Aorta (tissue), 5 donors: ENCODE data around the gene IRF5. TPM values are rescaled to one million over a fixed set of nuclear protein-coding genes. Genes with fewer than 3 reads are reported as not detected.

Source experiments
- ATAC-seq: fragments of 200-7000 bp; cut with Tn5 transposase; one replicate; pipeline ENCODE4 v1.9.1; 2022; ENCODE audit warnings: moderate library complexity; ENCODE audit not compliant: low FRiP score
- DNase-seq, 2 donors: peaks; one replicate each; pipeline ENCODE4 v3.0.0-alpha.2; 2020
- H3K27ac ChIP-seq, 2 donors: one replicate each; pipeline ENCODE4 v1.5.1; 2013; ENCODE audit warnings: low read length in 2 of 2, mild to moderate bottlenecking in 2 of 2, moderate library complexity in 2 of 2, control low read depth in 1 of 2, inconsistent platforms in 1 of 2, low read depth in 1 of 2
- H3K27me3 ChIP-seq, 2 donors: one replicate each; pipeline ENCODE4 v1.6.1; 2013; ENCODE audit warnings: control low read depth in 1 of 2, low read length in 1 of 2, mild to moderate bottlenecking in 1 of 2, moderate library complexity in 1 of 2; ENCODE audit not compliant: insufficient read depth in 2 of 2, control insufficient read depth in 1 of 2
- H3K36me3 ChIP-seq, 2 donors: one replicate each; pipeline ENCODE4 v1.6.1; 2013; ENCODE audit warnings: control low read depth in 1 of 2, low read length in 1 of 2, mild to moderate bottlenecking in 1 of 2; ENCODE audit not compliant: insufficient read depth in 2 of 2, control insufficient read depth in 1 of 2
- H3K4me1 ChIP-seq, 2 donors: one replicate each; pipeline ENCODE4 v1.6.1; 2013; ENCODE audit warnings: low read length in 2 of 2, control low read depth in 1 of 2, mild to moderate bottlenecking in 1 of 2, moderate library complexity in 1 of 2; ENCODE audit not compliant: insufficient read depth in 2 of 2, control insufficient read depth in 1 of 2
- H3K4me3 ChIP-seq, 2 donors: one replicate each; pipeline ENCODE4 v1.5.1; 2013; ENCODE audit warnings: low read length in 2 of 2, control low read depth in 1 of 2, mild to moderate bottlenecking in 1 of 2
- H3K9me3 ChIP-seq: one replicate; pipeline ENCODE4 v1.6.1; 2013; ENCODE audit warnings: mild to moderate bottlenecking, low read length; ENCODE audit not compliant: control insufficient read depth
- WGBS, 2 donors: extraction: QIAGEN DNeasy Blood & Tissue Kit; methylation state at CpG; one replicate each; pipeline ENCODE4 v1.1.7; 2013; 5-methylcytosine and 5-hydroxymethylcytosine counted together
- intact Hi-C, 2 donors: fragments of 100-400 bp; cut with DNase I; formaldehyde crosslinking; loops; one replicate each; pipeline versions ENCODE4 v1.14.2 to v1.15.0; 2022
- polyA plus RNA-seq, 2 donors: library from polyadenylated mRNA; stranded (reverse); fragments of 200-250 nt; gene quantifications; one replicate each; pipeline ENCODE4 v1.2.3, GENCODE V29; 2013
- total RNA-seq, 2 donors: library from RNA; stranded (reverse); fragmentation: NEBNext Ultra II Directional; extraction: Animal tissue kit (Norgen Biotek cat#: 25700); gene quantifications; one replicate each; pipeline ENCODE4 v1.2.1, GENCODE V29; 2021
- donor health status: healthy with polysubstance abuse.
- donor health status: Bipolar disorder and iron deficiency.
- donor health status: DM: no; HTN: no; CAD: no.
- donor health status: DM: no; HTN: no; CAD: no.
- donor health status: DM: yes; HTN: yes; CAD: no.

IRF5 gene
- total and polyA plus RNA-seq, 4 donors, result 4.0 to 15.5 (median 8.7) TPM

GRCh38 chr7:128948976-128949760, 11.4 kb downstream of the IRF5 start:
- ATAC-seq (no peak), DNase-seq (no peak)
- Histone ChIP-seq H3K36me3 (peaks cover 2 to 4% of the 10 kb centered on the region in 2 donors), H3K9me3 (no peaks in the 10 kb centered on the region), H3K4me3 (no peak overlapping the region), H3K27me3 (no peaks in the 10 kb centered on the region), H3K4me1 (no peaks in the 10 kb centered on the region), H3K27ac (no peak overlapping the region)
- intact Hi-C loops, result no loop called here
- WGBS, 2 donors, result 84 to 85% methylated on average over 4 of the region's 4 CpGs

- Histone ChIP-seq H3K4me3 (no peak overlapping the region), H3K36me3 (peaks cover 5 to 7% of the 10 kb centered on the region in 2 donors), H3K27ac (no peak overlapping the region), H3K4me1 (no peaks in the 10 kb centered on the region), H3K9me3 (no peaks in the 10 kb centered on the region), H3K27me3 (no peaks in the 10 kb centered on the region)
- intact Hi-C loops, result no loop called here
- DNase-seq (no peak), ATAC-seq (no peak)
- 67 to 73% methylated on average over 5 of the region's 5 CpGs for WGBS, 2 donors
Measured at GRCh38 chr7:128951296-128951695, 13.6 kb downstream of the IRF5 start.

GRCh38 chr7:128954150-128954549, 16.4 kb downstream of the IRF5 start:
- Histone ChIP-seq H3K9me3 (no peaks in the 10 kb centered on the region), H3K27ac (no peak overlapping the region)

GRCh38 chr7:128954830-128955802, 17.4 kb downstream of the IRF5 start:
- H3K9me3 ChIP-seq, result no peaks in the 10 kb centered on the region
- H3K27me3 ChIP-seq, result no peaks in the 10 kb centered on the region
- DNase-seq, result peak in 1 of 2 donors; percentile 51
- no peak for ATAC-seq
- WGBS, 2 donors, result 68% methylated on average over 15 of the region's 15 CpGs
- H3K4me1 ChIP-seq, result no peaks in the 10 kb centered on the region
- no peak overlapping the region for H3K27ac ChIP-seq
- H3K4me3 ChIP-seq, result no peak overlapping the region
- intact Hi-C loops, result no loop called here
- H3K36me3 ChIP-seq, result peaks cover 10 to 13% of the 10 kb centered on the region in 2 donors

More at GRCh38 chr7:128954150-128954549, 16.4 kb downstream of the IRF5 start:
- Histone ChIP-seq H3K4me3 (no peak overlapping the region), H3K27me3 (no peaks in the 10 kb centered on the region), H3K4me1 (no peaks in the 10 kb centered on the region), H3K36me3 (peaks cover 8 to 13% of the 10 kb centered on the region in 2 donors)
- no peak for DNase-seq
- 83 to 85% methylated on average over 2 of the region's 2 CpGs for WGBS, 2 donors
- ATAC-seq, result no peak
- intact Hi-C loops, result no loop called here

GRCh38 chr7:128955981-128956380, 18.3 kb downstream of the IRF5 start:
- Histone ChIP-seq H3K9me3 (no peaks in the 10 kb centered on the region), H3K36me3 (peaks cover 10 to 13% of the 10 kb centered on the region in 2 donors), H3K4me1 (no peaks in the 10 kb centered on the region), H3K27me3 (no peaks in the 10 kb centered on the region), H3K4me3 (no peak overlapping the region), H3K27ac (no peak overlapping the region)
- DNase-seq (no peak), ATAC-seq (no peak)
- intact Hi-C loops, result no loop called here

GRCh38 chr7:128959296-128959695, 21.6 kb downstream of the IRF5 start:
- ATAC-seq (no peak), DNase-seq (no peak)
- no peak overlapping the region for H3K4me3 ChIP-seq
- intact Hi-C loops, result no loop called here
- H3K4me1 ChIP-seq, result no peaks in the 10 kb centered on the region
- H3K9me3 ChIP-seq, result no peaks in the 10 kb centered on the region
- no peak overlapping the region for H3K27ac ChIP-seq
- peaks cover 8% of the 10 kb centered on the region in 2 donors for H3K36me3 ChIP-seq
- 90 to 95% methylated on average over 4 of the region's 4 CpGs for WGBS, 2 donors
- H3K27me3 ChIP-seq, result no peaks in the 10 kb centered on the region

- H3K27ac ChIP-seq, result no peak overlapping the region
- ATAC-seq, result no peak
- peaks cover 6 to 7% of the 10 kb centered on the region in 2 donors for H3K36me3 ChIP-seq
- intact Hi-C loops, result no loop called here
- 79 to 80% methylated on average over 8 of the region's 8 CpGs for WGBS, 2 donors
- no peaks in the 10 kb centered on the region for H3K9me3 ChIP-seq
- H3K4me1 ChIP-seq, result no peaks in the 10 kb centered on the region
- DNase-seq, result no peak
- no peak overlapping the region for H3K4me3 ChIP-seq
- no peaks in the 10 kb centered on the region for H3K27me3 ChIP-seq
Measured at GRCh38 chr7:128961030-128961659, 23.4 kb downstream of the IRF5 start.

GRCh38 chr7:128962899-128963298, 25.2 kb downstream of the IRF5 start:
- ATAC-seq, result no peak
- H3K4me1 ChIP-seq, result no peaks in the 10 kb centered on the region
- intact Hi-C loops, result no loop called here
- DNase-seq, result no peak
- no peak overlapping the region for H3K27ac ChIP-seq
- no peaks in the 10 kb centered on the region for H3K9me3 ChIP-seq
- no peak overlapping the region for H3K4me3 ChIP-seq
- H3K27me3 ChIP-seq, result no peaks in the 10 kb centered on the region
- H3K36me3 ChIP-seq, result peaks cover 2 to 6% of the 10 kb centered on the region in 2 donors
